Transverse colon (tissue), 3 donors: ENCODE data around the gene CD209.

Experiments used
- CTCF ChIP-seq, 5 experiments: fragments of 200-600 bp in 3 of 5; fragments of 450-650 bp in 2 of 5; sonication (generic) in 3 of 5; IDR thresholded peaks; 1 replicate in 2 of 5; 2 replicates in 3 of 5; pipeline ENCODE4 v1.5.1; 2016 to 2017; ENCODE audit warnings: antibody characterized with exemption in 5 of 5, inconsistent platforms in 3 of 5, mild to moderate bottlenecking in 2 of 5, moderate library complexity in 1 of 5
- EP300 ChIP-seq: sonication (generic); formaldehyde crosslinking; IDR thresholded peaks from one replicate; pipeline ENCODE4 v1.6.1; 2017; ENCODE audit warnings: antibody characterized with exemption, low read depth
- POLR2A ChIP-seq: fragments of 450-650 bp; IDR thresholded peaks from one replicate; pipeline ENCODE4 v1.6.1; 2016; ENCODE audit warnings: antibody characterized with exemption, mild to moderate bottlenecking, moderate library complexity

- no peak for TF ChIP-seq CTCF (IDR thresholded peaks at IDR 0.05)
- TF ChIP-seq POLR2A: no peak
- TF ChIP-seq EP300: no peak
These were observed 15.3 kb downstream of the CD209 start, which contains the start of gene CLEC4G for GRCh38 chr19:7732045-7732444.
